HepG2 (cell line): ENCODE results near the gene FASTK. TPM values are rescaled to one million over a fixed set of nuclear protein-coding genes. Genes with fewer than 3 reads are reported as not detected.

Source experiments
- ATAC-seq: fragments of 200-7000 bp; cut with Tn5 transposase; 3 replicates; pipeline ENCODE4 v1.9.1; 2020; ENCODE audit warnings: mild to moderate bottlenecking, moderate library complexity
- BruUV-seq: library from RNA; stranded (reverse); fragments of 400-500 nt; replicated peaks from 2 replicates; lab custom pipeline; 2021; lab: Mats Ljungman, UMichigan
- CTCF ChIA-PET: fragments of 300-600 bp; formaldehyde crosslinking; extraction: SDS; loops from one replicate; lab custom pipeline; 2021; ENCODE audit warnings: low total read pairs, inconsistent platforms, low intra/inter-chr PET ratio; lab: Yijun Ruan, JAX
- POLR2A ChIA-PET: fragments of 350-600 bp; sonication (Branson Sonifier 250); formaldehyde crosslinking; loops from one replicate; lab custom pipeline; 2020; ENCODE audit warnings: antibody characterized with exemption, inconsistent platforms; lab: Yijun Ruan, JAX
- DNase-seq: peaks from one replicate; pipeline ENCODE4 v3.0.0-alpha.2; 2015; ENCODE audit warnings: low spot score
- FAIRE-seq: peaks from 3 replicates; lab custom pipeline; 2011; peaks lifted over from hg19 to GRCh38; lab: Jason Lieb, UNC
- H2AFZ ChIP-seq: one replicate; pipeline ENCODE4 v1.6.1; 2011; ENCODE audit warnings: low read length, inconsistent platforms
- H3K27ac ChIP-seq: fragments of 300-600 bp; 3 replicates; pipeline ENCODE4 v1.8.0; 2011; ENCODE audit warnings: mixed run types, mild to moderate bottlenecking, mixed read lengths, low read length, inconsistent platforms; ENCODE audit not compliant: insufficient read depth; ENCODE audit errors: extremely low read length
- H3K27me3 ChIP-seq, 2 experiments: fragments of 200-600 bp in 1 of 2; 2 replicates in 1 of 2; 3 replicates in 1 of 2; pipeline versions ENCODE4 v1.6.0 to v1.8.0; 2011; ENCODE audit warnings: low read length in 2 of 2, mild to moderate bottlenecking in 2 of 2, moderate library complexity in 2 of 2, inconsistent platforms in 1 of 2; ENCODE audit not compliant: insufficient read depth in 2 of 2, control insufficient read depth in 1 of 2
- H3K36me3 ChIP-seq, 2 experiments: fragments of 200-600 bp in 1 of 2; replicated peaks in 1 of 2; 2 replicates in 1 of 2; 3 replicates in 1 of 2; pipeline versions ENCODE4 v1.5.1 to v1.8.0; 2011; ENCODE audit warnings: low read length in 2 of 2, inconsistent platforms in 1 of 2; ENCODE audit not compliant: insufficient read depth in 2 of 2, control insufficient read depth in 1 of 2
- H3K4me1 ChIP-seq: 2 replicates; pipeline ENCODE4 v1.5.1; 2012; ENCODE audit warnings: low read length, inconsistent platforms; ENCODE audit not compliant: insufficient read depth
- H3K4me2 ChIP-seq: 2 replicates; pipeline ENCODE4 v1.6.0; 2011; ENCODE audit warnings: low read depth, low read length, inconsistent platforms
- H3K4me3 ChIP-seq, 3 experiments: fragments of 200-600 bp in 1 of 3; sonication (generic), shearing (Covaris generic) in 1 of 3; replicated peaks in 1 of 3; 2 replicates each; pipeline ENCODE4 v1.5.1; 2011 to 2016; ENCODE audit warnings: low read length in 3 of 3, inconsistent platforms in 2 of 3, low read depth in 2 of 3, mild to moderate bottlenecking in 2 of 3, control low read depth in 1 of 3, mixed read lengths in 1 of 3; ENCODE audit not compliant: insufficient read depth in 1 of 3
- H3K79me2 ChIP-seq: one replicate; pipeline ENCODE4 v1.6.1; 2011; ENCODE audit warnings: low read length, inconsistent platforms; ENCODE audit not compliant: insufficient read depth
- H3K9ac ChIP-seq: 2 replicates; pipeline ENCODE4 v1.6.0; 2011; ENCODE audit warnings: mild to moderate bottlenecking, low read depth, low read length, inconsistent platforms; ENCODE audit not compliant: insufficient read depth
- H3K9me3 ChIP-seq: 2 replicates; pipeline ENCODE4 v1.5.1; 2012; ENCODE audit warnings: mild to moderate bottlenecking, low read length
- H4K20me1 ChIP-seq: 2 replicates; pipeline ENCODE4 v1.6.0; 2011; ENCODE audit warnings: inconsistent platforms, mild to moderate bottlenecking, low read length, moderate library complexity; ENCODE audit not compliant: insufficient read depth
- CSRNP1 ChIP-seq: sonication (generic); formaldehyde crosslinking; IDR thresholded peaks from 2 replicates; pipeline ENCODE4 v1.8.1; 2023; ENCODE audit warnings: mild to moderate bottlenecking, missing genetic modification reagents
- IKZF1 ChIP-seq: fragments of 450-650 bp; IDR thresholded peaks from 2 replicates; pipeline ENCODE4 v1.7.1; 2016
- ISL2 ChIP-seq: sonication (generic); formaldehyde crosslinking; IDR thresholded peaks from 2 replicates; pipeline ENCODE4 v1.5.0; 2020; ENCODE audit warnings: missing genetic modification reagents
- KIAA2018 ChIP-seq: sonication (generic); formaldehyde crosslinking; IDR thresholded peaks from 2 replicates; pipeline ENCODE4 v1.5.0; 2020; ENCODE audit warnings: mild to moderate bottlenecking, missing genetic modification reagents, borderline replicate concordance
- RXRA ChIP-seq: sonication (generic); formaldehyde crosslinking; IDR thresholded peaks from 2 replicates; pipeline ENCODE4 v1.5.1; 2020; ENCODE audit warnings: missing genetic modification reagents
- SALL2 ChIP-seq: sonication (generic); formaldehyde crosslinking; IDR thresholded peaks from 2 replicates; pipeline ENCODE4 v1.8.1; 2023; ENCODE audit warnings: mild to moderate bottlenecking, missing genetic modification reagents, inconsistent platforms
- SMAD3 ChIP-seq: sonication (generic); formaldehyde crosslinking; IDR thresholded peaks from 2 replicates; pipeline ENCODE4 v1.4.0; 2020; ENCODE audit warnings: missing genetic modification reagents
- XRCC5 ChIP-seq: fragments of 200-400 bp; formaldehyde crosslinking; optimal IDR thresholded peaks from 2 replicates; pipeline ENCODE3; 2017; ENCODE audit warnings: mild to moderate bottlenecking, low read length
- ZBTB7A ChIP-seq: sonication (generic); formaldehyde crosslinking; IDR thresholded peaks from 2 replicates; pipeline ENCODE4 v1.8.0; 2022; ENCODE audit warnings: mild to moderate bottlenecking, missing genetic modification reagents
- ZFP90 ChIP-seq: sonication (generic); formaldehyde crosslinking; IDR thresholded peaks from 2 replicates; pipeline ENCODE4 v1.8.0; 2022; ENCODE audit warnings: missing genetic modification reagents, mild to moderate bottlenecking, inconsistent platforms, borderline replicate concordance
- ZNF136 ChIP-seq: sonication (generic); formaldehyde crosslinking; IDR thresholded peaks from 2 replicates; pipeline ENCODE4 v1.8.1; 2022; ENCODE audit warnings: low read depth, mild to moderate bottlenecking, moderate library complexity, missing genetic modification reagents
- ZNF3 ChIP-seq: IDR thresholded peaks from 2 replicates; pipeline ENCODE4 v1.7.0; 2017; ENCODE audit warnings: inconsistent platforms
- ZNF468 ChIP-seq: sonication (generic); formaldehyde crosslinking; IDR thresholded peaks from 2 replicates; pipeline ENCODE4 v1.8.0; 2022; ENCODE audit warnings: mild to moderate bottlenecking, moderate library complexity, missing genetic modification reagents
- ZNF616 ChIP-seq: sonication (generic); formaldehyde crosslinking; IDR thresholded peaks from 2 replicates; pipeline ENCODE4 v1.5.0; 2020; ENCODE audit warnings: low read depth, mild to moderate bottlenecking, missing genetic modification reagents
- ZNF7 ChIP-seq: IDR thresholded peaks from 2 replicates; pipeline ENCODE4 v1.6.1; 2016; ENCODE audit warnings: missing biosample characterization, missing genetic modification reagents
- WGBS: methylation state at CpG from one replicate; pipeline ENCODE4 v1.1.6; 2017; ENCODE audit warnings: low lambda C conversion rate; 5-methylcytosine and 5-hydroxymethylcytosine counted together
- in situ Hi-C: cut with HindIII; loops from 2 replicates; pipeline ENCODE4 v1.10.0; 2017; ENCODE audit warnings: low pct_unique_long_range_greater_than_20kb; ENCODE audit not compliant: extremely low pct_ligation_motif_present
- intact Hi-C: fragments of 100-400 bp; cut with micrococcal nuclease; formaldehyde crosslinking; loops from one replicate; pipeline ENCODE4 v1.10.0; 2022; ENCODE audit not compliant: unreplicated experiment
- polyA plus RNA-seq, 8 experiments: library from polyadenylated mRNA; depleted of rRNA in 3 of 8; stranded (reverse) in 7 of 8; unstranded in 1 of 8; fragments of >200 nt; fragmentation: Illumina TruSeq in 4 of 8; extraction: Trizol in 4 of 8; gene quantifications; 2 replicates each; pipeline versions ENCODE4 v1.2.1 to v1.2.3, GENCODE V29; 2011 to 2016; ENCODE audit warnings: low read depth in 4 of 8, missing spikeins in 1 of 8, mixed read lengths in 1 of 8; ENCODE audit not compliant: insufficient read depth in 1 of 8
- total RNA-seq, 5 experiments: library from RNA; depleted of rRNA; stranded (reverse); fragments of >200 nt; fragmentation: Illumina TruSeq; extraction: Trizol; gene quantifications; 2 replicates each; pipeline ENCODE4 v1.2.3, GENCODE V29; 2016; ENCODE audit warnings: low read depth in 1 of 5

The FASTK gene
- total and polyA plus RNA-seq, 2 of the 13 experiments (the other 11 are each of a cell fraction or from before 2014, with no cell fraction given) = 52.9 to 55.7 TPM

GRCh38 chr7:151080067-151080521 lies 515 bp downstream of the FASTK start:
- Histone ChIP-seq H3K4me3 (peak overlapping the region; percentile 85 to 96 (median 88)), H3K27ac (peak overlapping the region; percentile 85), H4K20me1 (no peaks in the 10 kb centered on the region), H3K9ac (peak overlapping the region; percentile 100), H3K4me2 (peak overlapping the region; percentile 99), H3K4me1 (peaks cover 40% of the 10 kb centered on the region), H3K79me2 (peaks cover 33% of the 10 kb centered on the region), H3K27me3 (no peaks in the 10 kb centered on the region; a peak in 1 of 5 replicates), H3K36me3 (peaks cover 5 to 12% of the 10 kb centered on the region in 2 experiments; a peak in 3 of 5 replicates), H3K9me3 (no peaks in the 10 kb centered on the region), H2AFZ (no peak overlapping the region)
- ATAC-seq = peak; percentile 5
- intact Hi-C loops = loop anchor here (1.0 to 10.0 kb wide), 2 partner anchors 18 to 165 kb away; partner anchors contain the start of gene SMARCD3
- DNase-seq = no peak
- ChIA-PET POLR2A (interaction anchor here (1.0 to 5.4 kb wide), 9 partner anchors 9 to 152 kb away, joined by 3 to 144 read pairs (median 7); partner anchors contain the start of genes ABCB8, ABCF2, CHPF2 and SLC4A2), CTCF (interaction anchor here (1.1 kb wide), 1 partner anchor 52 kb away, joined by 3 read pairs; no protein-coding TSS in a partner anchor)
- 0% methylated on average over 12 of the region's 31 CpGs for WGBS
- no peak for FAIRE-seq
- in situ Hi-C loops = no loop called here
- TSS peak; percentile 76 for BruUV-seq
- TF ChIP-seq RXRA (CRISPR knock-in tag) (peak; percentile 78), ZNF468 (CRISPR knock-in tag) (peak; percentile 67; the same call in 1 of the 2 replicates), SALL2 (CRISPR knock-in tag) (0 out of 2 replicates have a peak, but pooled peaks have one; percentile 6), ZFP90 (CRISPR knock-in tag) (0 out of 2 replicates have a peak, but pooled peaks have one; percentile 13), ZNF7 (CRISPR knock-in tag) (no peak), ZNF3 (CRISPR knock-in tag) (peak; percentile 23; the same call in 1 of the 2 replicates), SMAD3 (CRISPR knock-in tag) (no peak), ZBTB7A (CRISPR knock-in tag) (0 out of 2 replicates have a peak, but pooled peaks have one; percentile 33), KIAA2018 (CRISPR knock-in tag) (0 out of 2 replicates have a peak, but pooled peaks have one; percentile 33), ZNF616 (CRISPR knock-in tag) (0 out of 2 replicates have a peak, but pooled peaks have one; percentile 9), IKZF1 (no peak), CSRNP1 (CRISPR knock-in tag) (no peak), XRCC5 (peak; percentile 10), ISL2 (0 out of 2 replicates have a peak, but pooled peaks have one; percentile 4), ZNF136 (CRISPR knock-in tag) (peak; percentile 27; the same call in 1 of the 2 replicates)
